GM12872 (cell line): ENCODE data around the gene ZNF805.
A peak's percentile ranks its signal among the peaks of the same experiment; 100 is the strongest.

Source experiments
- TF ChIP-seq, protein P1 (sequence below): IDR thresholded peaks from 3 replicates; pipeline ENCODE4 v1.5.1; 2011; ENCODE audit warnings: low read depth, mild to moderate bottlenecking, low read length, moderate library complexity; ENCODE audit not compliant: insufficient read depth

Gene ZNF805

DNA sequence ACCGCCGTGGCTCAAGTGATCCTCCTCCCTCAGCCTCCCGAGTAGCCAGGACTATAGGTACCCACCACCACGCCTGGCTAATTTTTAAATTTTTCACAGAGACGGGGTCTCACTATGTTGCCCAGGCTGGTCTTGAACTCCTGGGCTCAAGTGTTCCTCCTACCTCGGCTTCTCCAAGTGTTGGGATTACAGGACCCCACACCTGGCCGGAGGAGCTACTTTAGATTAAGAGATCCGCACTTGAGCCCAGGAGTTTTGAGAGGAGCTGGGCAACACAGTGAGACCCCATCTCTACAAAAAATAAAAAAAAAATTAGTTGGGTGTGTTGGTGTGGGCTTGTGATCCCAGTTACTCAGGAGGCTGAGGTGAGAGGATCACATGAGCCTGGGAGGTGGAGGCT, 30.8 kb downstream of the ZNF805 start:
- TF ChIP-seq, protein P1, sequence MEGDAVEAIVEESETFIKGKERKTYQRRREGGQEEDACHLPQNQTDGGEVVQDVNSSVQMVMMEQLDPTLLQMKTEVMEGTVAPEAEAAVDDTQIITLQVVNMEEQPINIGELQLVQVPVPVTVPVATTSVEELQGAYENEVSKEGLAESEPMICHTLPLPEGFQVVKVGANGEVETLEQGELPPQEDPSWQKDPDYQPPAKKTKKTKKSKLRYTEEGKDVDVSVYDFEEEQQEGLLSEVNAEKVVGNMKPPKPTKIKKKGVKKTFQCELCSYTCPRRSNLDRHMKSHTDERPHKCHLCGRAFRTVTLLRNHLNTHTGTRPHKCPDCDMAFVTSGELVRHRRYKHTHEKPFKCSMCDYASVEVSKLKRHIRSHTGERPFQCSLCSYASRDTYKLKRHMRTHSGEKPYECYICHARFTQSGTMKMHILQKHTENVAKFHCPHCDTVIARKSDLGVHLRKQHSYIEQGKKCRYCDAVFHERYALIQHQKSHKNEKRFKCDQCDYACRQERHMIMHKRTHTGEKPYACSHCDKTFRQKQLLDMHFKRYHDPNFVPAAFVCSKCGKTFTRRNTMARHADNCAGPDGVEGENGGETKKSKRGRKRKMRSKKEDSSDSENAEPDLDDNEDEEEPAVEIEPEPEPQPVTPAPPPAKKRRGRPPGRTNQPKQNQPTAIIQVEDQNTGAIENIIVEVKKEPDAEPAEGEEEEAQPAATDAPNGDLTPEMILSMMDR: no peak

DNA sequence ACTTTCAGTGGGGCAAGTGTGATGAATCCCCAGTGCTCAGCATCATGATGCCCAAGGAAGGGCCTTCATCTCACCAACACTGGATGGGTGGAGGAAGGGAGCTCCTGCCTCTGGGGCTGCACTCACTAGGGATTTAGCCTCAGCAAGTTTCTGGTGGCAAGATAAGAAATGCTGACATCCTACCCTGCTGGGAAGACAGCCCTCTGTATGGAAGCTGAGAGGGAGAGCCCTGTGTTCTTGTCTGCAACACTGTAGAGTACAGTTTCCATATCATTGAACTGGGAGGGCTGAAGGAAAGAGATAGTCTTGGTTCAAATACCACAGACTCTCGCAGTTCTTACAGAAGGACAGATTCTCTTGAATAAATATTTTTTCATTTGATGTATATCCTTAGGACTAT, 32.6 kb downstream of the ZNF805 start:
- TF ChIP-seq, protein P1: no peak

- TF ChIP-seq, protein P1: no peak
Measured at GRCh38 chr19:57276430-57276829, 36.0 kb downstream of the ZNF805 start.

DNA sequence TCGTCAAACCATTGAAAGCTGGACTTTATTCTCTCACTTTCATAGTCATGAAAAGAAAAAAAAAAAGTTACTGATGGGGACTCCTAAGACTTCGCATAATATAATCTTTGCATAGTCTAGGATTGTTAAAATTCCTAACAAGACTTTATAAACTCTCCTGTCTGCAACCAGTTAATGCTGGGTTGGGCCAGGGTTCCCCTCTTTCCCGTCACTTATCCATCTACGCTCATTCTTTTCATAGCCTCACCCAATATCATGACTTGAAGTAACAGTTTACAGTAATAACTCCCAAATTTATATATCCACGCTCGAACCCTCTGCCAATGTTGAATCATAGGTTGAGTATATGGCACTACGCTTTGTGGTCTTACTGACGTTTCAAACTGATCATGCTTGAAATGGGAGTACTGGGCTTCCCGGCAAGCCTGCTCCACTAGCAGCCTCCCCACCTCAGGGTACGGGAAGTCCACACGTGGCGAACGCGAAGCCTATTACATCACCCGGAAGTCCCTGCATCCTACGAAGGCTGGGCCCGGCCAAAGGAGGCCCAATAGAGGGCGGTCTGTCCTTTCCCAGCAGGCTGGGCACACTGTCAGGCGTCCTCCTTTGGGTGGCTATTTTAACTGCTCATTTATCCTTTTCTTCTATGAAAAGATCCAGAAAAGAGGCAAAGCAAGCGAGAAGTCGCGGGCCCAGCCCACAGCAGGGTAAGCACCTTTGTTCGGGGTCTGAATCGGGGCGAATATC, 39.2 kb downstream of the ZNF805 start:
- TF ChIP-seq, protein P1: peak; percentile 40; the same call in 1 of the 3 replicates

DNA sequence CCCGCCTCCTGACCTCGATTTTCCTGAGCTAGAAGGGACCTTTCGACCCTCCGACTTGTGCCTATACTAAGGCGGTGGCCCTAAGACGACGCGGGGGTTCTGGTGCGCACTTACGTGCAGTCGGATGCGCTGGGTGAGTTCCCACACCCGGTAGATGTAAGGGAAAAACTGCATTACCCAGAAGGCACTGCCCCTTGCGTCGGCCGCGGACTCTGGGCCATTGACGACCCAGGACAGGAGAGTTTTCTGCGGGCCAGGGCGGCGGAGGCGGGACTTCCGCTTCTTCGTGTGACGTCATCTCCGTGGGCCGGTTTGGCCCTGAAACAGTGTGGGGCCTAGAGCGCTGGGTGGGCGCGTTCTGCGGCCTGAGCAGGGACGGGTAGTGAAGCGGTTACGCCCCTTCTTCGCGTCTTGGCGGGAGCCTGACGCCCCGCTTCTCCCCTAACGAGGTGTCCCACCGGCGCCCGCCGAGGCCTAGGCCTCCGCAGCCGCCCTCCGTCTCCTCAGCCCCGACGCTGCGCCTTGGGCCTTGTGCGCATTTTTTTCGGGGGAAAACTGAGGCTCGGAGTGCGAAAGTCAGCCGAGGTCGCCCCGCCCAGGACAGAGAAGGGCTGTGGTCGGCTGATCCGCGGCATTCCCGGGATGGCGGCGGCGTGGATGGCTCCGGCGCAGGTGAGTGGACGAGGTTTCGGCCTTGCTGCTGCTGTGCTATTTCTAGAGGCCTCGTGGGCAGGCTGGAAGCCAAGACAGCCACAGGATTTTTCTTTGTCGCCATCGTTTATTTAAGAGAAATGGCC, 39.9 kb downstream of the ZNF805 start, which contains the start of gene ZNF460:
ZNF460 (plus strand) TSS at position 321 of the 797 bp plus-strand sequence; CDS start at position 643, 322 bp downstream.
- TF ChIP-seq, protein P1: no peak

DNA sequence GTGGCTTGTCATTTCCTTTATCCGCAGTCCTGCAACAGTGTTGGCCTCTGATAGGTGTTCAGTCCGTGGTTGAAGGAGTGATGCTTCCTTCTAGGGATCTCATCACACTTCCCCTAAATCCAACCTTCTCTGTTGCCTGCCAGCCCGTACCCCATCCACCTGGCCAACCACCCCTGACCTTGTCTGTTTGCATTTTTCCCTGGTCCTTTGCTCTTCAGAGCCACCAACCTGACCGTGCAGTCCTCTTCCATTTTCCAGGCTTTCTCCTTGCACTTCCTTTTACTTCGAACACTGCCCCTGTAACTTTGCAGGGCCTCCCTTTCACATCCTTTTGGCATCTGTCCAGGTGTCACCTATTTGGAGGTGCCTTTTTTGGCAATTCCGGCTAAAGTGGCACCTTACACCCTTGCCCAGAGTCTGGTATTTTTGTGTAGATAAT, 40.5 kb downstream of the ZNF805 start:
- TF ChIP-seq, protein P1: no peak

- TF ChIP-seq, protein P1: no peak
Measured at GRCh38 chr19:57282011-57282643, 41.7 kb downstream of the ZNF805 start.
